Erythroblast (primary cell): ENCODE measurements around the gene THBS4.

Experiments
- DNase-seq, 2 experiments: peaks; one replicate each; lab custom pipeline; 2025; lab: John Stamatoyannopoulos, UW
- GATA1 ChIP-seq: IDR thresholded peaks from 2 replicates; pipeline ENCODE4 v1.6.1; 2011; ENCODE audit warnings: low read depth, mild to moderate bottlenecking, control low read depth, low read length, moderate library complexity
- POLR2A ChIP-seq: IDR thresholded peaks from 2 replicates; pipeline ENCODE4 v1.6.1; 2011; ENCODE audit warnings: mild to moderate bottlenecking, low read length

THBS4 gene

GRCh38 chr5:80076131-80077050, 41.2 kb downstream of the THBS4 start:
- DNase-seq = peak in 1 of 2 experiments; percentile 13
- TF ChIP-seq GATA1 (no peak), POLR2A (no peak)

- TF ChIP-seq GATA1 (no peak), POLR2A (no peak)
- peak in 1 of 2 experiments; percentile 31 for DNase-seq
Measured at GRCh38 chr5:80077051-80077714, 42.0 kb downstream of the THBS4 start.

- peak; percentile 71 to 90 for DNase-seq
- TF ChIP-seq GATA1 (no peak), POLR2A (no peak)
Measured at GRCh38 chr5:80078921-80079320, 43.8 kb downstream of the THBS4 start.

GRCh38 chr5:80082281-80082680, 47.1 kb downstream of the THBS4 start:
- TF ChIP-seq GATA1 = no peak
- no peak for TF ChIP-seq POLR2A
- DNase-seq = no peak

- TF ChIP-seq GATA1 = no peak
- TF ChIP-seq POLR2A = no peak
- DNase-seq = peak; percentile 78 to 80
Measured at GRCh38 chr5:80082731-80083100, 47.6 kb downstream of the THBS4 start.

GRCh38 chr5:80083101-80083890, 48.1 kb downstream of the THBS4 start:
- no peak for TF ChIP-seq GATA1
- no peak for TF ChIP-seq POLR2A
- peak; percentile 60 to 64 for DNase-seq

- TF ChIP-seq POLR2A (no peak), GATA1 (no peak)
- DNase-seq = no peak
Measured at GRCh38 chr5:80090884-80091166, 55.7 kb downstream of the THBS4 start.

- peak; percentile 55 to 74 for DNase-seq
Measured at GRCh38 chr5:80091792-80092192, 56.6 kb downstream of the THBS4 start.

- TF ChIP-seq GATA1 (no peak), POLR2A (no peak)
- no peak for DNase-seq
Measured at GRCh38 chr5:80092486-80093107, 57.4 kb downstream of the THBS4 start.

GRCh38 chr5:80093796-80094195, 58.6 kb downstream of the THBS4 start:
- peak in 1 of 2 experiments; percentile 26 for DNase-seq

GRCh38 chr5:80094236-80094738, 59.1 kb downstream of the THBS4 start:
- TF ChIP-seq POLR2A (no peak), GATA1 (no peak)
- DNase-seq = no peak

More at GRCh38 chr5:80093796-80094195, 58.6 kb downstream of the THBS4 start:
- no peak for TF ChIP-seq GATA1
- TF ChIP-seq POLR2A = no peak

GRCh38 chr5:80097451-80097850, 62.3 kb downstream of the THBS4 start:
- TF ChIP-seq POLR2A (no peak), GATA1 (no peak)
- no peak for DNase-seq

GRCh38 chr5:80101993-80102392, 66.8 kb downstream of the THBS4 start:
- TF ChIP-seq POLR2A (no peak), GATA1 (no peak)
- no peak for DNase-seq

GRCh38 chr5:80103371-80103770, 68.2 kb downstream of the THBS4 start:
- DNase-seq = no peak
- no peak for TF ChIP-seq GATA1
- no peak for TF ChIP-seq POLR2A
